ENCODE results near the gene MBP. TPM values are rescaled to one million over a fixed set of nuclear protein-coding genes. Genes with fewer than 3 reads are reported as not detected.

MBP gene
- total RNA-seq, 4 donors from 2014 or later: 45.0 to 60.0 (median 51.9) TPM

DNA sequence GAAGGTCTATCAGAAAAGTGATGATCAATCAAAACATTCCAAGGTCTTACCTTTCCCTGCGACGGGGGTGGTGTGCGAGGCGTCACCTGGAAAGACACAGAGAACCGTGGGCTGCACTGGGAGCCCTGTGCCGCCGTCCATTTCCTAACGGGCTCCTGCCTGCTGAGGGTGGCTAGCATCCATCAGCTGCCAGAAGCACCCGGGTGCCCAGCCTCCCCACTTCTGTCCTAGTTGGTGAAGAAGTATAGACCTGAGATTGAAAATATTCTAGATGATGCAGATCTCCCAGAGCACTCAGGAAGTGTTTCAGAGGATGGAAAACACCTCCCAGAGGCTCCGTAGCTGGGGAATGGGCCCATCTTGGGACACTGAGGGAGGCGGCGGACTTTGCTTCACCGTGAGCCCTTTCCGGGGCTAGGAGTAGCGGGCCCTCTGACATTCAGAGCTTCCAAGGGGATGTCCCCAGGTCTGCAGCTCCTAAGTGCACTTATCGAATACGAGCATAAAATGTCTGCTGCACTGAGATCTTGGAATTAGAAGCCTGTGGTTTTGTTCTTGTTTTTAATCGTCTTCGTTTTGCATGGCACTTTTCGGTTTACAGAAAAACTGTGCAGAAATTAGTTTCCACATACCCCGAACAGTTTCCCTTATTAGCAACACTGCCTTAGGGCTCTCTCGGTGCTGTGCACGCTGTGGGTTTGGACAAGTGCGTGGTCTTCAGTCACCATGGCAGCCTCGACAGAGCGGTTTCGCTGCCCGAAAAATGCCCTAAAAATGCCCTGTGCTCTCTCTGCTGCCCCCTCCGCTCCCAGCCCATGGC, 143.5 kb downstream of the MBP start:
- 93 to 94% methylated on average over 29 of the region's 29 CpGs for whole genome bisulfite sequencing, 2 donors
- H3K4me3 ChIP-seq (ENCODE audit: low read depth, poor library complexity, severe bottlenecking): no peak overlapping the region
- TF ChIP-seq, protein P1, sequence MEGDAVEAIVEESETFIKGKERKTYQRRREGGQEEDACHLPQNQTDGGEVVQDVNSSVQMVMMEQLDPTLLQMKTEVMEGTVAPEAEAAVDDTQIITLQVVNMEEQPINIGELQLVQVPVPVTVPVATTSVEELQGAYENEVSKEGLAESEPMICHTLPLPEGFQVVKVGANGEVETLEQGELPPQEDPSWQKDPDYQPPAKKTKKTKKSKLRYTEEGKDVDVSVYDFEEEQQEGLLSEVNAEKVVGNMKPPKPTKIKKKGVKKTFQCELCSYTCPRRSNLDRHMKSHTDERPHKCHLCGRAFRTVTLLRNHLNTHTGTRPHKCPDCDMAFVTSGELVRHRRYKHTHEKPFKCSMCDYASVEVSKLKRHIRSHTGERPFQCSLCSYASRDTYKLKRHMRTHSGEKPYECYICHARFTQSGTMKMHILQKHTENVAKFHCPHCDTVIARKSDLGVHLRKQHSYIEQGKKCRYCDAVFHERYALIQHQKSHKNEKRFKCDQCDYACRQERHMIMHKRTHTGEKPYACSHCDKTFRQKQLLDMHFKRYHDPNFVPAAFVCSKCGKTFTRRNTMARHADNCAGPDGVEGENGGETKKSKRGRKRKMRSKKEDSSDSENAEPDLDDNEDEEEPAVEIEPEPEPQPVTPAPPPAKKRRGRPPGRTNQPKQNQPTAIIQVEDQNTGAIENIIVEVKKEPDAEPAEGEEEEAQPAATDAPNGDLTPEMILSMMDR (IDR thresholded peaks at IDR 0.05): no peak
- TF ChIP-seq POLR2A (IDR thresholded peaks at IDR 0.05): no peak
- intact Hi-C loops (cut with DNase I; ENCODE audit: low total_unique reads): loop anchor here (10.0 kb wide), 1 partner anchor 184 kb away; no protein-coding TSS in a partner anchor
- DNase-seq (ENCODE audit: low spot score in 2 of 2): peak in 1 of 2 donors; percentile 72

DNA sequence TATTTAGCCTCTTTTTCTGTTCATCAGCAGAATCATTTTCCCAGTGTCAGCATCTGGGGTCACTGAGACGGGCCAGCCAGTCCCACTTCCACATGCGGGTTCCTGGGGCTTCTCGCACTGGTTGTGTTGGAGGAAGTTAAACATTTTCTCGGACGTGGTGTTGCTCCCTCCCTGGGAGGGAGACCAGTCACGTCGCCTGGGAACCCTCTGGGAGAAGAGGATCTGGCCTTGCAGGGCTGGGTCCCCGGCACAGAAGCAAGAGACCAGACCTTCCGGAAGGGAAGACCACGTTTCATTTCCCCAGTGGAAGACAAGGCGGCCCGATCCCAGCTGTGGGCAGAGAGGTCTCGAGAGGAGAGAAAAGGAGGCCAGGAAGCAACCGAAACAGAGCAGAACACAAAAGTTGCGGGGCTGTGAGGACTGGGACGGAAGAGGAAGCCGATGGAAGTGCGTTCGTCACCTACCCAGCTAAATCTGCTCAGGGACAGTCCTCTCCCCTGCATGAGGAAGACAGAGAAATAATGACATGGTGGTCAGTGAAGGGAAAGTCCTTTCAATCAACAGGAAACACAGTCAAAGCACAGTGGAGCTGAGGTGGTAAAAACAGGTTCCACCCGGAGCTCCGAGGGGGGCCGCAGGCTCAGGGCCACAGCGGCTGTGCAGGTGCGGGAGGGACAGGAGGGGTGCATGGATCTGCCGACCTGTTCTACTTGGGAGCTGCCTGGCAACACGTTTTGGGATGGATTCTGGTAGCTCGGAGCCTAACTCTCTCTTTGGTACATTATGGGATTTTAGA, 144.4 kb downstream of the MBP start:
- TF ChIP-seq, protein P1 (IDR thresholded peaks at IDR 0.05): no peak
- TF ChIP-seq POLR2A (IDR thresholded peaks at IDR 0.05): no peak
- WGBS, 2 donors: 80 to 81% methylated on average over 27 of the region's 27 CpGs
- H3K4me3 ChIP-seq (ENCODE audit: low read depth, poor library complexity, severe bottlenecking): no peak overlapping the region
- DNase-seq (ENCODE audit: low spot score in 2 of 2): no peak
- intact Hi-C loops (cut with DNase I; ENCODE audit: low total_unique reads): loop anchor here (10.0 kb wide), 1 partner anchor 183 kb away; no protein-coding TSS in a partner anchor

DNA sequence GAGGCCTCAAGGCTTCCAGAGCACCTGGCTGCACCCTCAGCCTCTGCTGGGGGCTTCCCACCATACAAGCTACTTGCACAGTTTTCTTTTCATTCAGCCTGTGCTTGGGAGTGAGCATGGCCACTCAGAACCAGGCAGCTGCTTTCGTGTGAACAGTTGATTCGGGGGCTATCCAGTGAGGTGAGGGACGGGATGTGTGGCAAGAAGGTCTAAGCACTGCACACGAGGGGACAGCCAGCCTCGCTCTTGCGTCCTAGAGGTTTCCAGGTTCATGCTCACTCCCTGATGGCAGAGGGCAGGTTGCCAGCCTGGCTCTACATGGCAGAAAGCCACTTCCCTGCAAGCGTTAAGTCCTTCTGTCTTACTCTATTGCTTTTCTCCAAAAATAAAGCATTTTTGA, 146.2 kb downstream of the MBP start:
- intact Hi-C loops (cut with DNase I; ENCODE audit: low total_unique reads): loop anchor here (10.0 kb wide), 1 partner anchor 182 kb away; no protein-coding TSS in a partner anchor
- DNase-seq (ENCODE audit: low spot score in 2 of 2): no peak
- WGBS, 2 donors: 88 to 89% methylated on average over 7 of the region's 7 CpGs
- no peak overlapping the region for H3K4me3 ChIP-seq (ENCODE audit: low read depth, poor library complexity, severe bottlenecking)
- no peak for TF ChIP-seq POLR2A (IDR thresholded peaks at IDR 0.05)
- TF ChIP-seq, protein P1 (IDR thresholded peaks at IDR 0.05): no peak

DNA sequence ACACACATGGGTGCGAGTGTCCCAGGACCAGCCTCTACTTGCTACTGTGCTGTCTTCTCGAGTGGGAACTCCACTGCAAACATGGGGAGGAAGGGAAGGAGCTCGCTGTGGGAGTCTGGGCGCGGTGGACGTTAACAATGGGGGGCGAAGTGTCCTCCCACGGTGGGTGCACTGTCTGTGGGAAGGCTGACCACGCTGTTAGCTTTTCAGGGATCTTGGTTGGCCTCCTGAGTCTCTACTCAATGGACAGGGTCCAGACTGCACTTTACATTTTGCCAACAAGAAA, 146.7 kb downstream of the MBP start:
- no peak overlapping the region for H3K4me3 ChIP-seq (ENCODE audit: low read depth, poor library complexity, severe bottlenecking)
- no peak for DNase-seq (ENCODE audit: low spot score in 2 of 2)
- 86 to 93% methylated on average over 8 to 9 of the region's 9 CpGs for WGBS, 2 donors
- no peak for TF ChIP-seq POLR2A (IDR thresholded peaks at IDR 0.05)
- TF ChIP-seq, protein P1 (IDR thresholded peaks at IDR 0.05): no peak
- intact Hi-C loops (cut with DNase I; ENCODE audit: low total_unique reads): loop anchor here (10.0 kb wide), 1 partner anchor 181 kb away; no protein-coding TSS in a partner anchor

DNA sequence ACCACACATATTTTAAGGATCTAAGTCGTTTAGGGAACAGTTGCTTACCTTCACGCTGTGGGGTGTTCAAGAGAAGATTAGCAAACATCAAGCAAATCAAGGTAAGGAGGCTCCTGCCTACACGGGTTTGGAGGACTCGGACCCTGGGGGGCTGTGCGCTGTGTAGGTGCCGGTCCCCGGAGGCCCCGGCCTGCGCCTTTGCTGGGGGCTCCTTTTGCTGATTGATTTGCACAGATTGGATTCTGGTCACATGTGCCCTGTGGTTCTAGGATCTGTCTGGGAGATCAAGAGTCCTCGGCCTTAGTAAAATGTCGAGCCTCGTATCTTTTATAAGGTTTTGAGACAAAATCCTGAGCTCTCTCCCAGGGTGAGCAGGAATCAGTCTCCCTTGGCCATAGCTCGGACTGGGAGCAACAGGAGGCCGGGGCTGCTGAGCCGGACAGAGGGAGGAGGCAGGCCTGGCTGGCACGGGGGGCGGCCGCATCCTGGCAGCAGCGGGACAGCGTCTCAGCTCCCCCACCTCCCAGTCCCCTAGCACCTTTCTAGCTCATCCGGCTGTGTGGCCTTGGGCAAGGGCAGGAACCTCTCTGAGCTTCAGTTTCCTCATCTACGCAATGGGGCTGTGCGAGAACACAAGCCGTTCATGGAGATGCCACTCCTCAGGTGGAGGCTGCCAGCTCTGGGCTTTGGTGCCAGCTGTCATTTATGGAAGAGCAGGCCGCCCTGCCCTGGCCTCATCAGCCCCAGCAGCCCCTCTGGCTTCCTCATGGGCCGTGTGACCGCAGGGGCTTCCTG, 147.2 kb downstream of the MBP start:
- no peak for TF ChIP-seq POLR2A (IDR thresholded peaks at IDR 0.05)
- TF ChIP-seq, protein P1 (IDR thresholded peaks at IDR 0.05): no peak
- DNase-seq (ENCODE audit: low spot score in 2 of 2): peak in 1 of 2 donors; percentile 59
- no peak overlapping the region for H3K4me3 ChIP-seq (ENCODE audit: low read depth, poor library complexity, severe bottlenecking)
- WGBS, 2 donors: 89 to 91% methylated on average over 25 to 27 of the region's 27 CpGs
- intact Hi-C loops (cut with DNase I; ENCODE audit: low total_unique reads): loop anchor here (10.0 kb wide), 1 partner anchor 181 kb away; no protein-coding TSS in a partner anchor

Data from lower leg skin (tissue), 4 donors.